GM12872 (cell line): Measurements from ENCODE around the gene POLR1E.

Source experiments
- TF ChIP-seq, protein P1 (sequence below): IDR thresholded peaks from 3 replicates; pipeline ENCODE4 v1.5.1; 2011; ENCODE audit warnings: low read depth, mild to moderate bottlenecking, low read length, moderate library complexity; ENCODE audit not compliant: insufficient read depth

Gene POLR1E

DNA sequence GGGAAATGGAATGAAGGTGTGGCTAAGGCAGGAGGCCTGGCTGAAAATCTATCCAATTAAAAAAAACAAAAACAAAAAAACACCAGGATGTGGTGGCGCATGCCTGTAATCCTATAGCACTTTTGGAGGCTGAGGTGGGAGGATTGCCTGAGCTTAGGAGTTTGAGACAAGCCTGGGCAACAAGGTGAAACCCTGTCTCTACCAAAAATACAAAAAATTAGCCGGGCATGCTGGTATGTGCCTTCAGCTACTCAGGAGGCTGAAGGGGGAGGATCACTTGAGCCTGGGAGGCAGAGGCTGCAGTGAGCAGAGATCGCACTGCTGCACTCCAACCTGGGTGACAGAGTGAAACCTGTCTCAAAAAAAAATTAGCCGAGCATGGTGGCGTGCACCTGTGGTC is 42.2 kb upstream of the POLR1E start:
- TF ChIP-seq, protein P1, sequence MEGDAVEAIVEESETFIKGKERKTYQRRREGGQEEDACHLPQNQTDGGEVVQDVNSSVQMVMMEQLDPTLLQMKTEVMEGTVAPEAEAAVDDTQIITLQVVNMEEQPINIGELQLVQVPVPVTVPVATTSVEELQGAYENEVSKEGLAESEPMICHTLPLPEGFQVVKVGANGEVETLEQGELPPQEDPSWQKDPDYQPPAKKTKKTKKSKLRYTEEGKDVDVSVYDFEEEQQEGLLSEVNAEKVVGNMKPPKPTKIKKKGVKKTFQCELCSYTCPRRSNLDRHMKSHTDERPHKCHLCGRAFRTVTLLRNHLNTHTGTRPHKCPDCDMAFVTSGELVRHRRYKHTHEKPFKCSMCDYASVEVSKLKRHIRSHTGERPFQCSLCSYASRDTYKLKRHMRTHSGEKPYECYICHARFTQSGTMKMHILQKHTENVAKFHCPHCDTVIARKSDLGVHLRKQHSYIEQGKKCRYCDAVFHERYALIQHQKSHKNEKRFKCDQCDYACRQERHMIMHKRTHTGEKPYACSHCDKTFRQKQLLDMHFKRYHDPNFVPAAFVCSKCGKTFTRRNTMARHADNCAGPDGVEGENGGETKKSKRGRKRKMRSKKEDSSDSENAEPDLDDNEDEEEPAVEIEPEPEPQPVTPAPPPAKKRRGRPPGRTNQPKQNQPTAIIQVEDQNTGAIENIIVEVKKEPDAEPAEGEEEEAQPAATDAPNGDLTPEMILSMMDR, result no peak

- TF ChIP-seq, protein P1, result no peak
Measured at GRCh38 chr9:37444890-37445289, 40.9 kb upstream of the POLR1E start.

DNA sequence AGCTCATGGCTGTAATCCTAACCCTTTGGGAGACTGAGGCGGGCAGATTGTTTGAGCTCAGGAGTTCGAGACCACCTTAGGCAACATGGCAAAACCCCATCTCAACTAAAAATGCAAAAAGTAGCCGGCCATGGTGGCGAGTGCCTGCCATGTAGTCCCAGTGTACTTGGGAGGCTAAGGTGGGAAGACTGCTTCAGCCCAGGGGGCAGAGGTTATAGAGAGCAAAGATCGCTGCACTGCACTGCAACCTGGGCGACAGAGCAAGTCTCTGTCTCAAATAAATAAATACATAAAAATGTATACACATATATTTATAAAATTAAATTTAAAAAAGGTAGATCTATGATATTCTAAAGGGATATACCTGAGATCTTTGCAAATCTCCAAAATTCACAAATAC is 39.9 kb upstream of the POLR1E start:
- TF ChIP-seq, protein P1, result no peak

GRCh38 chr9:37446401-37446800 is 39.3 kb upstream of the POLR1E start:
- TF ChIP-seq, protein P1, result no peak

DNA sequence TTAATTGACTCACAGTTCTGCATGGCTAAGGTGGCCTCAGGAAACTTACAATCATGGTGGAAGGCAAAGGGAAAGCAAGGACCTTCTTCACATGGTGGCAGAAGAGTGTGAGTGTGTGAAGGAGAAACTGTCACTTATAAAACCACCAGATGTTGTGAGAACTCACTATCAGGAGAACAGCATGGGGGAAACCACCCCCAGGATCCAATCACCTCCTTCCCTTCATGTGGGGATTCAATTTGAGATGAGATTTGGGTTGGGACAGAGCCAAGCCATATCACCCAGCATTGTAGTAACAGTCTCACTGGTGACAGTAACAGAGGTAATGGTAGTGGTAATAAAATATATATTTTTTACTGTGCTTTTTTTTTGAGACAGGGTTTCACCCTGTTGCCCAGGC is 38.6 kb upstream of the POLR1E start:
- TF ChIP-seq, protein P1, result no peak

GRCh38 chr9:37449862-37450632 is 35.7 kb upstream of the POLR1E start:
- TF ChIP-seq, protein P1, result no peak

GRCh38 chr9:37451628-37452027 is 34.1 kb upstream of the POLR1E start:
- TF ChIP-seq, protein P1, result no peak
